HepG2 (cell line): ENCODE data around the gene GGA2. TPM values are rescaled to one million over a fixed set of nuclear protein-coding genes. Genes with fewer than 3 reads are reported as not detected.

ENCODE experiments used
- ATAD3A ChIP-seq: sonication (generic); formaldehyde crosslinking; IDR thresholded peaks from 2 replicates; pipeline ENCODE4 v1.4.0; 2020; ENCODE audit warnings: missing genetic modification reagents
- CBX5 ChIP-seq: sonication (generic); formaldehyde crosslinking; IDR thresholded peaks from 2 replicates; pipeline ENCODE4 v1.4.0; 2020; ENCODE audit warnings: missing genetic modification reagents, borderline replicate concordance
- CCAR2 ChIP-seq: fragments of 200-400 bp; formaldehyde crosslinking; optimal IDR thresholded peaks from 2 replicates; pipeline ENCODE3; 2018; ENCODE audit warnings: low read depth, mild to moderate bottlenecking, low read length, moderate library complexity
- FOXJ3 ChIP-seq: sonication (generic); formaldehyde crosslinking; IDR thresholded peaks from 2 replicates; pipeline ENCODE4 v1.4.0; 2020; ENCODE audit warnings: missing genetic modification reagents, mild to moderate bottlenecking, borderline replicate concordance
- HCFC1 ChIP-seq: fragments of 150-350 bp; IDR thresholded peaks from 2 replicates; pipeline ENCODE4 v1.6.1; 2014; ENCODE audit warnings: low read depth, low read length
- KDM3A ChIP-seq: IDR thresholded peaks from 2 replicates; pipeline ENCODE4 v1.6.1; 2018; ENCODE audit warnings: low read depth, missing compliant biosample characterization
- NR2C2 ChIP-seq: sonication (generic); formaldehyde crosslinking; IDR thresholded peaks from 2 replicates; pipeline ENCODE4 v1.4.0; 2020; ENCODE audit warnings: missing genetic modification reagents, mild to moderate bottlenecking, moderate library complexity, borderline replicate concordance
- PCBP1 ChIP-seq: fragments of 200-400 bp; formaldehyde crosslinking; IDR thresholded peaks from 2 replicates; pipeline ENCODE4 v1.6.1; 2017; ENCODE audit warnings: mild to moderate bottlenecking, low read depth, low read length, borderline replicate concordance
- SMAD1 ChIP-seq: sonication (generic); formaldehyde crosslinking; IDR thresholded peaks from 2 replicates; pipeline ENCODE4 v1.4.0; 2020; ENCODE audit warnings: missing genetic modification reagents, low read depth, mild to moderate bottlenecking, borderline replicate concordance
- SYNCRIP ChIP-seq: fragments of 200-400 bp; formaldehyde crosslinking; IDR thresholded peaks from 2 replicates; pipeline ENCODE4 v1.6.1; 2018; ENCODE audit warnings: mild to moderate bottlenecking, low read depth, low read length; ENCODE audit not compliant: insufficient read depth
- ZBTB8A ChIP-seq: sonication (generic); formaldehyde crosslinking; IDR thresholded peaks from 2 replicates; pipeline ENCODE4 v1.4.0; 2020; ENCODE audit warnings: mild to moderate bottlenecking, low read depth, missing genetic modification reagents, borderline replicate concordance
- ZFP37 ChIP-seq: sonication (generic); formaldehyde crosslinking; IDR thresholded peaks from 2 replicates; pipeline ENCODE4 v1.4.0; 2020; ENCODE audit warnings: missing genetic modification reagents, borderline replicate concordance
- ZIK1 ChIP-seq: sonication (generic); formaldehyde crosslinking; IDR thresholded peaks from 2 replicates; pipeline ENCODE4 v1.5.0; 2020; ENCODE audit warnings: mild to moderate bottlenecking, low read depth, missing genetic modification reagents, borderline replicate concordance
- ZKSCAN8 ChIP-seq: IDR thresholded peaks from 2 replicates; pipeline ENCODE4 v1.6.1; 2016; ENCODE audit warnings: borderline replicate concordance, missing genetic modification reagents, missing compliant biosample characterization
- ZNF30 ChIP-seq: sonication (generic); formaldehyde crosslinking; IDR thresholded peaks from 2 replicates; pipeline ENCODE4 v1.5.0; 2020; ENCODE audit warnings: mild to moderate bottlenecking, missing genetic modification reagents
- ZNF766 ChIP-seq: sonication (generic); formaldehyde crosslinking; IDR thresholded peaks from 2 replicates; pipeline ENCODE4 v1.5.0; 2020; ENCODE audit warnings: missing genetic modification reagents, borderline replicate concordance
- ZSCAN25 ChIP-seq: sonication (generic); formaldehyde crosslinking; IDR thresholded peaks from 2 replicates; pipeline ENCODE4 v1.8.0; 2022; ENCODE audit warnings: mild to moderate bottlenecking, missing genetic modification reagents
- polyA plus RNA-seq, 8 experiments: library from polyadenylated mRNA; depleted of rRNA in 3 of 8; stranded (reverse) in 7 of 8; unstranded in 1 of 8; fragments of >200 nt; fragmentation: Illumina TruSeq in 4 of 8; extraction: Trizol in 4 of 8; gene quantifications; 2 replicates each; pipeline versions ENCODE4 v1.2.1 to v1.2.3, GENCODE V29; 2011 to 2016; ENCODE audit warnings: low read depth in 4 of 8, missing spikeins in 1 of 8, mixed read lengths in 1 of 8; ENCODE audit not compliant: insufficient read depth in 1 of 8
- total RNA-seq, 5 experiments: library from RNA; depleted of rRNA; stranded (reverse); fragments of >200 nt; fragmentation: Illumina TruSeq; extraction: Trizol; gene quantifications; 2 replicates each; pipeline ENCODE4 v1.2.3, GENCODE V29; 2016; ENCODE audit warnings: low read depth in 1 of 5
- TF ChIP-seq, protein P1 (sequence below): IDR thresholded peaks from 2 replicates; pipeline ENCODE4 v1.6.1; 2016; ENCODE audit warnings: missing genetic modification reagents, missing compliant biosample characterization
- TF ChIP-seq, protein P2 (sequence below): sonication (generic); formaldehyde crosslinking; IDR thresholded peaks from 2 replicates; pipeline ENCODE4 v1.5.0; 2020; ENCODE audit warnings: mild to moderate bottlenecking, missing genetic modification reagents, borderline replicate concordance

Gene GGA2
- total and polyA plus RNA-seq, 2 of the 13 experiments (the other 11 are each of a cell fraction or from before 2014, with no cell fraction given): 51.5 to 69.8 TPM

DNA sequence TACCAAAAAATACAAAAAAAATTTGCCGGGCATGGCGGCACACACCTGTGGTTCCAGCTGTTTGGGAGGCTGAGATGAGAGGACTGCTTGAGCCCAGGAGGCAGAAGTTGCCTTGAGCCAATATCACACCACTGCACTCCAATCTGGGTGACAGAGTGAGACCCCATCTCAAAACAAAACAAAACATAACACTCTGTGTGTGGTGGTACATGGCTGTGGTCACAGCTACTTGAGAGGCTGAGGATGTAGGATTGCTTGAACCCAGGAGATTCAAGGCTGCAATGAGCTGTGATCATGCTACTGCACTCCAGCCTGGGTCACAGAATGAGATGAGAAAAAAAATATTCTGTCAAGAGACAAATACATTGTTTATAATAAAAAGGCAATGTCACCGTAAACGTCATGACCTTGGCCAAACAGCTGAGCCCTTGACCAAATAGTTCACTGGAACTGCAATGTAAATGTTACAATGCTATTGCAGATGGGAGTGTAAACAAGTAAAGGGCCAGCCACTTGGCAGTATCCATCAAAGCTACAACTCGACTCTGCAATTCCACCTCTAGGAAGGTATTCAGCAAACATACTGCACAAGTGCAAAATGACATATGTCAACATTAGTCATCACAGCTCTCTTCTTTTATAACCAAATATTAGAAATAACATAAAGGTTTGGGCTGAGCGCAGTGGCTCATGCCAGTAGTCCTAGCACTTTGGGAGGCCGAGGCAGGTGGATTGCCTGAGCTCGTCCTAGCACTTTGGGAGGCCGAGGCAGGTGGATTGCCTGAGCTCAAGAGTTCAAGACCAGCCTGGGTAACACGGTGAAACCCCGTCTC lies 29.9 kb upstream of the GGA2 start (continued):
- TF ChIP-seq PCBP1: no peak
- TF ChIP-seq ZKSCAN8 (CRISPR knock-in tag): peak; percentile 99
- TF ChIP-seq SMAD1 (CRISPR knock-in tag): 0 out of 2 replicates have a peak, but pooled peaks have one; percentile 71
- TF ChIP-seq ZIK1 (CRISPR knock-in tag): 0 out of 2 replicates have a peak, but pooled peaks have one; percentile 80
- TF ChIP-seq ZFP37 (CRISPR knock-in tag): no peak
- 0 out of 2 replicates have a peak, but pooled peaks have one; percentile 14 for TF ChIP-seq ZSCAN25
- TF ChIP-seq, protein P1, sequence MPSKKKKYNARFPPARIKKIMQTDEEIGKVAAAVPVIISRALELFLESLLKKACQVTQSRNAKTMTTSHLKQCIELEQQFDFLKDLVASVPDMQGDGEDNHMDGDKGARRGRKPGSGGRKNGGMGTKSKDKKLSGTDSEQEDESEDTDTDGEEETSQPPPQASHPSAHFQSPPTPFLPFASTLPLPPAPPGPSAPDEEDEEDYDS: peak; percentile 77; the same call in 1 of the 2 replicates
- no peak for TF ChIP-seq HCFC1
- no peak for TF ChIP-seq ZNF30 (CRISPR knock-in tag)
- TF ChIP-seq KDM3A (CRISPR knock-in tag): peak; percentile 91; the same call in 1 of the 2 replicates
- TF ChIP-seq ZNF766: no peak; the same call in 1 of the 2 replicates
- TF ChIP-seq NR2C2: peak; percentile 86
- TF ChIP-seq ATAD3A (CRISPR knock-in tag): no peak
- TF ChIP-seq CCAR2: no peak
- TF ChIP-seq, protein P2, sequence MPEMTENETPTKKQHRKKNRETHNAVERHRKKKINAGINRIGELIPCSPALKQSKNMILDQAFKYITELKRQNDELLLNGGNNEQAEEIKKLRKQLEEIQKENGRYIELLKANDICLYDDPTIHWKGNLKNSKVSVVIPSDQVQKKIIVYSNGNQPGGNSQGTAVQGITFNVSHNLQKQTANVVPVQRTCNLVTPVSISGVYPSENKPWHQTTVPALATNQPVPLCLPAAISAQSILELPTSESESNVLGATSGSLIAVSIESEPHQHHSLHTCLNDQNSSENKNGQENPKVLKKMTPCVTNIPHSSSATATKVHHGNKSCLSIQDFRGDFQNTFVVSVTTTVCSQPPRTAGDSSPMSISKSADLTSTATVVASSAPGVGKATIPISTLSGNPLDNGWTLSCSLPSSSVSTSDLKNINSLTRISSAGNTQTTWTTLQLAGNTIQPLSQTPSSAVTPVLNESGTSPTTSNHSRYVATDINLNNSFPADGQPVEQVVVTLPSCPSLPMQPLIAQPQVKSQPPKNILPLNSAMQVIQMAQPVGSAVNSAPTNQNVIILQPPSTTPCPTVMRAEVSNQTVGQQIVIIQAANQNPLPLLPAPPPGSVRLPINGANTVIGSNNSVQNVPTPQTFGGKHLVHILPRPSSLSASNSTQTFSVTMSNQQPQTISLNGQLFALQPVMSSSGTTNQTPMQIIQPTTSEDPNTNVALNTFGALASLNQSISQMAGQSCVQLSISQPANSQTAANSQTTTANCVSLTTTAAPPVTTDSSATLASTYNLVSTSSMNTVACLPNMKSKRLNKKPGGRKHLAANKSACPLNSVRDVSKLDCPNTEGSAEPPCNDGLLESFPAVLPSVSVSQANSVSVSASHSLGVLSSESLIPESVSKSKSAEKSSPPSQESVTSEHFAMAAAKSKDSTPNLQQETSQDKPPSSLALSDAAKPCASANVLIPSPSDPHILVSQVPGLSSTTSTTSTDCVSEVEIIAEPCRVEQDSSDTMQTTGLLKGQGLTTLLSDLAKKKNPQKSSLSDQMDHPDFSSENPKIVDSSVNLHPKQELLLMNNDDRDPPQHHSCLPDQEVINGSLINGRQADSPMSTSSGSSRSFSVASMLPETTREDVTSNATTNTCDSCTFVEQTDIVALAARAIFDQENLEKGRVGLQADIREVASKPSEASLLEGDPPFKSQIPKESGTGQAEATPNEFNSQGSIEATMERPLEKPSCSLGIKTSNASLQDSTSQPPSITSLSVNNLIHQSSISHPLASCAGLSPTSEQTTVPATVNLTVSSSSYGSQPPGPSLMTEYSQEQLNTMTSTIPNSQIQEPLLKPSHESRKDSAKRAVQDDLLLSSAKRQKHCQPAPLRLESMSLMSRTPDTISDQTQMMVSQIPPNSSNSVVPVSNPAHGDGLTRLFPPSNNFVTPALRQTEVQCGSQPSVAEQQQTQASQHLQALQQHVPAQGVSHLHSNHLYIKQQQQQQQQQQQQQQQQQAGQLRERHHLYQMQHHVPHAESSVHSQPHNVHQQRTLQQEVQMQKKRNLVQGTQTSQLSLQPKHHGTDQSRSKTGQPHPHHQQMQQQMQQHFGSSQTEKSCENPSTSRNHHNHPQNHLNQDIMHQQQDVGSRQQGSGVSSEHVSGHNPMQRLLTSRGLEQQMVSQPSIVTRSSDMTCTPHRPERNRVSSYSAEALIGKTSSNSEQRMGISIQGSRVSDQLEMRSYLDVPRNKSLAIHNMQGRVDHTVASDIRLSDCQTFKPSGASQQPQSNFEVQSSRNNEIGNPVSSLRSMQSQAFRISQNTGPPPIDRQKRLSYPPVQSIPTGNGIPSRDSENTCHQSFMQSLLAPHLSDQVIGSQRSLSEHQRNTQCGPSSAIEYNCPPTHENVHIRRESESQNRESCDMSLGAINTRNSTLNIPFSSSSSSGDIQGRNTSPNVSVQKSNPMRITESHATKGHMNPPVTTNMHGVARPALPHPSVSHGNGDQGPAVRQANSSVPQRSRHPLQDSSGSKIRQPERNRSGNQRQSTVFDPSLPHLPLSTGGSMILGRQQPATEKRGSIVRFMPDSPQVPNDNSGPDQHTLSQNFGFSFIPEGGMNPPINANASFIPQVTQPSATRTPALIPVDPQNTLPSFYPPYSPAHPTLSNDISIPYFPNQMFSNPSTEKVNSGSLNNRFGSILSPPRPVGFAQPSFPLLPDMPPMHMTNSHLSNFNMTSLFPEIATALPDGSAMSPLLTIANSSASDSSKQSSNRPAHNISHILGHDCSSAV (CRISPR knock-in tag): no peak
- TF ChIP-seq ZBTB8A (CRISPR knock-in tag): peak; percentile 82; the same call in 1 of the 2 replicates
- peak; percentile 97; the same call in 1 of the 2 replicates for TF ChIP-seq FOXJ3 (CRISPR knock-in tag)
- peak; percentile 96; the same call in 1 of the 2 replicates for TF ChIP-seq CBX5 (CRISPR knock-in tag)
- no peak for TF ChIP-seq SYNCRIP
